ENCODE measurements around the gene DIDO1. TPM values are rescaled to one million over a fixed set of nuclear protein-coding genes. Genes with fewer than 3 reads are reported as not detected.

The DIDO1 gene
- total RNA-seq, 1 experiment from 2014 or later, result 85.9 TPM

DNA sequence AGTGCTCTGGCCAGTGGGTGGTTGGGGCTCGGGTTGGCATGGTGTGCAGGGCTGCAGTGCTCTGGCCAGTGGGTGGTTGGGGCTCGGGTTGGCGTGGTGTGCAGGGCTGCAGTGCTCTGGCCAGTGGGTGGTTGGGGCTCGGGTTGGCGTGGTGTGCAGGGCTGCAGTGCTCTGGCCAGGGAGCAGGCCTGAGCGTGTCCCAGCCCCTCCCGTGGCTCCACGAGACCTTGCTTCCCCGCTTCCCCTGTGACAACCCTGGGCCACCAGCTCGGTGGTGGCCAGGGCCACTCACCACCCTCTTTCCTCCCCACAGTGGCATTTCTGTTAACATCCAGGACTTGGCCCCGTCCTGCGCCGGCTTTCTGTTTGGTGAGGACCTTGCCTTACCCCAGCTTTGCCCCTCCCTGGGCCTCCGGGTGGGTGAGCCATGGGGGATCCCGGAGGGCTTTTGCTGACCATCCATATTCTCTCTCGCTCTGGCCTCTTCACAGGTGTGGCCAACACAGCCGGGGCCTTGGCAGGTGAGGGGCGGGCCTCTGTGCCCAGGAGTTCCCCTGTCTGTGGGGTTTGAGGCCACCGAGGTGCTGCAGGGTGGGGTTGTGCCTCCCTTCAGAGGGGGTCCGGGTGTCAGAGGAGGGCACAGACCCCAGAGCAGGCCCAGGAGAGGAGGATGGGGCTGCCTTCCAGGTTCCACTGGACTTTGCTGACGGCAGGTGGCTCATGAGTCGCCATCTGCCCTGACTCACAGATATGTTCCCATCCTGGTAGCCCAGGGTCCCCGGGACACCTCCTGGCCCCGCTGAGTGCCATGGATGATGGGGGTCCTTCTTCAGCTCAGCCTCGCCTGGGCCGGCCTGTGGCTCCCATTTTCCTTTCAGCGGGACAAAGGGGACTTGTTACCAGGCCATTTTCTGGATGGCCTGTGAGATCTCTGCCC lies 40.2 kb upstream of the DIDO1 start:
- H3K9me3 Mint-ChIP-seq, result peaks cover 0 to 2% of the 10 kb centered on the region in 2 experiments; a peak in 1 of 5 replicates
- no peak overlapping the region; a peak in 1 of 5 replicates for H3K4me3 Mint-ChIP-seq
- WGBS (ENCODE audit: extremely low coverage, insufficient read length, low lambda C conversion rate), result no CpG with 5 or more reads among the region's 27 CpGs
- Histone ChIP-seq H2BK15ac (ENCODE audit: low read depth, low read length) (no peak overlapping the region), H2AFZ (ENCODE audit: low read length) (no peak overlapping the region), H3K27ac (ENCODE audit: insufficient read length, low read depth, low read length) (no peak overlapping the region), H4K20me1 (ENCODE audit: control insufficient read depth, insufficient read depth, insufficient read length) (no peaks in the 10 kb centered on the region), H3K9ac (ENCODE audit: extremely low read depth, insufficient read length, low read length) (no peak overlapping the region), H2BK120ac (ENCODE audit: low read depth, low read length, poor library complexity, severe bottlenecking) (no peak overlapping the region), H3T11ph (ENCODE audit: low read length) (no peak overlapping the region), H2AK5ac (ENCODE audit: insufficient read length, low read length) (no peak overlapping the region), H3K14ac (ENCODE audit: insufficient read depth, low read length) (no peak overlapping the region), H3K23ac (ENCODE audit: insufficient read length, low read depth, low read length) (no peak overlapping the region), H3K23me2 (ENCODE audit: insufficient read length, low read depth, low read length, poor library complexity, severe bottlenecking) (no peaks in the 10 kb centered on the region), H3K4me2 (ENCODE audit: insufficient read depth, insufficient read length, low read length) (no peak overlapping the region), H2BK20ac (ENCODE audit: low read depth, low read length, poor library complexity, severe bottlenecking) (no peak overlapping the region), H3K4ac (ENCODE audit: low read depth, low read length) (no peak overlapping the region), H4K5ac (ENCODE audit: insufficient read length, low read depth, low read length) (no peak overlapping the region), H2BK5ac (ENCODE audit: insufficient read length, low read length) (no peak overlapping the region), H3K27me3 (ENCODE audit: insufficient read depth, low read length) (no peaks in the 10 kb centered on the region), H3K56ac (ENCODE audit: insufficient read length, low read depth, low read length) (no peak overlapping the region), H2BK12ac (ENCODE audit: insufficient read length, low read depth, low read length) (no peak overlapping the region), H4K8ac (replicated peaks; ENCODE audit: insufficient read length, low read depth, low read length) (no peak overlapping the region), H3K4me1 (ENCODE audit: insufficient read depth, low read length) (no peaks in the 10 kb centered on the region), H3K9me3 (ENCODE audit: control insufficient read depth, low read depth, low read length) (no peaks in the 10 kb centered on the region), H3K18ac (ENCODE audit: insufficient read length, low read depth, low read length) (no peak overlapping the region), H4K91ac (ENCODE audit: insufficient read length, low read depth, low read length) (no peak overlapping the region), H3K79me2 (ENCODE audit: insufficient read depth, low read length) (no peaks in the 10 kb centered on the region), H3K79me1 (ENCODE audit: insufficient read depth, low read depth, low read length, poor library complexity, severe bottlenecking) (no peaks in the 10 kb centered on the region)
- H3K27ac Mint-ChIP-seq, result no peak overlapping the region
- TF ChIP-seq CTCF (conservative IDR thresholded peaks at IDR 0.05), result no peak
- H3K36me3 Mint-ChIP-seq (ENCODE audit: insufficient read depth in 1 of 3, low read depth in 3 of 3), result peaks cover 0 to 14% (median 0%) of the 10 kb centered on the region in 3 experiments; a peak in 2 of 7 replicates
- DNase-seq, result no peak
- H3K27me3 Mint-ChIP-seq (ENCODE audit: low read depth), result peaks cover 8% of the 10 kb centered on the region
- peaks cover 3% of the 10 kb centered on the region in 2 experiments; a peak in 3 of 4 replicates for H3K4me1 Mint-ChIP-seq
